Kidney (tissue), 14 donors: Measurements from ENCODE around the gene SH3RF3. TPM values are rescaled to one million over a fixed set of nuclear protein-coding genes. Genes with fewer than 3 reads are reported as not detected.
"Not testable (repeated sequence)": the region's sequence is repeated elsewhere in the genome, so short reads cannot be mapped to it uniquely, and the experiment has no call there.

Experiments
- DNase-seq, 5 donors: peaks; one replicate each; pipeline ENCODE4 v3.0.0-alpha.2; 2013 to 2020
- FAIRE-seq: peaks from 2 replicates; lab custom pipeline; 2012; peaks lifted over from hg19 to GRCh38; lab: Jason Lieb, UNC
- H3K27ac ChIP-seq, 2 donors: one replicate each; pipeline ENCODE4 v1.7.0; 2013; ENCODE audit warnings: low read depth in 2 of 2, low read length in 2 of 2, inconsistent platforms in 1 of 2
- H3K27me3 ChIP-seq: one replicate; pipeline ENCODE4 v1.7.1; 2013; ENCODE audit warnings: low read length, inconsistent platforms; ENCODE audit not compliant: control insufficient read depth, insufficient read depth
- H3K36me3 ChIP-seq, 3 donors: one replicate each; pipeline versions ENCODE4 v1.7.0 to v1.7.1; 2013; ENCODE audit warnings: low read length in 3 of 3, control low read depth in 1 of 3, inconsistent platforms in 1 of 3; ENCODE audit not compliant: insufficient read depth in 3 of 3, control insufficient read depth in 2 of 3
- H3K4me1 ChIP-seq, 3 donors: one replicate each; pipeline versions ENCODE4 v1.7.0 to v1.7.1; 2013; ENCODE audit warnings: low read length in 3 of 3, inconsistent platforms in 1 of 3, low read depth in 1 of 3; ENCODE audit not compliant: control insufficient read depth in 2 of 3, insufficient read depth in 2 of 3
- H3K4me3 ChIP-seq, 3 donors: one replicate each; pipeline versions ENCODE4 v1.7.0 to v1.8.1; 2013; ENCODE audit warnings: low read length in 3 of 3, control low read depth in 1 of 3, inconsistent platforms in 1 of 3
- H3K9ac ChIP-seq, 3 donors: one replicate each; pipeline versions ENCODE4 v1.7.0 to v1.7.1; 2013; ENCODE audit warnings: low read length in 3 of 3, control low read depth in 1 of 3, inconsistent platforms in 1 of 3
- H3K9me3 ChIP-seq, 3 donors: one replicate each; pipeline versions ENCODE4 v1.7.0 to v1.7.1; 2013; ENCODE audit warnings: low read length in 3 of 3, control low read depth in 1 of 3, inconsistent platforms in 1 of 3; ENCODE audit not compliant: control insufficient read depth in 2 of 3, insufficient read depth in 1 of 3
- intact Hi-C: fragments of 100-400 bp; cut with DNase I; formaldehyde crosslinking; loops from one replicate; pipeline ENCODE4 v1.11.1; 2022
- polyA plus RNA-seq: library from polyadenylated mRNA; stranded (reverse); fragments of 350-450 nt; fragmentation: Illumina TruSeq; extraction: RNeasy Lipid Tissue Mini Kit (QIAGEN cat#74804); gene quantifications from one replicate; pipeline ENCODE4 v1.2.3, GENCODE V29; 2014; ENCODE audit warnings: low read depth, low replicate concordance; ENCODE audit not compliant: insufficient read depth
- total RNA-seq: library from RNA; stranded (reverse); fragmentation: NEBNext Ultra II Directional; extraction: Animal tissue kit (Norgen Biotek cat#: 25700); gene quantifications from one replicate; pipeline ENCODE4 v1.2.1, GENCODE V29; 2021
- TF ChIP-seq, protein P1 (sequence below): IDR thresholded peaks from 3 replicates; pipeline ENCODE4 v1.5.1; 2012; ENCODE audit warnings: mild to moderate bottlenecking, moderate library complexity, borderline replicate concordance; ENCODE audit not compliant: insufficient read depth; ENCODE audit errors: extremely low read depth
- donor health status: control.
- donor health status: control.
- donor health status: control.
- donor health status: control.
- donor health status: control.
- donor health status: DM: yes; HTN: yes; CAD: no.
- donor health status: Normal renal cell carcinoma (clear cell type).

SH3RF3 gene
- total and polyA plus RNA-seq, 2 donors from 2014 or later: 1.7 to 10.7 TPM

DNA sequence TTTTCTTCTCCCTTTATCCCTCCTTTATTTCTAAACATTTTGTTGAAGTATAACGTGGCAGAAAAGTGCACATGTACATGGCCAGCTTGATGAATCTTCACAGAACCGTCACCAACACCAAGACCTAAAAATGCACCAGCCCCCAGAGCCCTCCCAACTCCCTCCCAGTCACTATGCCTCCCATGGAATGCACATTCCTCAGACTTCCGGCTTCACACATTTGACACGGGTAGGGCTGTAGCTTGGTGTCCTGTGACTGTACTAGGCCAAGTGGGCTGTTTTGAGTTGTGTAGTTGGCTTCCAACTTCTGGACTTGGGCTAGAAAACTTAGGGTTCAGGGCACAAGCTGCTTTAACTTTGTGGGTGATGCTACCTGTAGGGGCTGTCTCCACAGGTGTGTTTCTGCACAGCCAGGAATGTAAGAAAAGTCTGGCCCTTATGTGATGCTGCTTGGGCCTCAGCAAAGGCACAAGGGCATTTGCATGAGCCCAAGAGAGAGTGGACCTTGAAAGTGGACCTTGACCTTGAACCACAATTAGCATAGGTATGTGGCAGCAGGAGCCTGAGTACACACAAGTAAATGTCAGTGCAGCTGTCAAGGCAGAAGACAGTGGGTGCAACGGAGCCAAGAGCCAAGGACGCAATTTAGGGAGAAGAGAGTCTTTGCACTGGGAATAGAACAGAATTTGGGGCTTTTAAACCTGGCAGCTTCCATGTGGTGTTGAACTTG, 406.4 kb downstream of the SH3RF3 start:
- no peaks in the 10 kb centered on the region for H3K9me3 ChIP-seq
- TF ChIP-seq, protein P1, sequence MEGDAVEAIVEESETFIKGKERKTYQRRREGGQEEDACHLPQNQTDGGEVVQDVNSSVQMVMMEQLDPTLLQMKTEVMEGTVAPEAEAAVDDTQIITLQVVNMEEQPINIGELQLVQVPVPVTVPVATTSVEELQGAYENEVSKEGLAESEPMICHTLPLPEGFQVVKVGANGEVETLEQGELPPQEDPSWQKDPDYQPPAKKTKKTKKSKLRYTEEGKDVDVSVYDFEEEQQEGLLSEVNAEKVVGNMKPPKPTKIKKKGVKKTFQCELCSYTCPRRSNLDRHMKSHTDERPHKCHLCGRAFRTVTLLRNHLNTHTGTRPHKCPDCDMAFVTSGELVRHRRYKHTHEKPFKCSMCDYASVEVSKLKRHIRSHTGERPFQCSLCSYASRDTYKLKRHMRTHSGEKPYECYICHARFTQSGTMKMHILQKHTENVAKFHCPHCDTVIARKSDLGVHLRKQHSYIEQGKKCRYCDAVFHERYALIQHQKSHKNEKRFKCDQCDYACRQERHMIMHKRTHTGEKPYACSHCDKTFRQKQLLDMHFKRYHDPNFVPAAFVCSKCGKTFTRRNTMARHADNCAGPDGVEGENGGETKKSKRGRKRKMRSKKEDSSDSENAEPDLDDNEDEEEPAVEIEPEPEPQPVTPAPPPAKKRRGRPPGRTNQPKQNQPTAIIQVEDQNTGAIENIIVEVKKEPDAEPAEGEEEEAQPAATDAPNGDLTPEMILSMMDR: no peak
- DNase-seq (no peak), FAIRE-seq (no peak)
- no peaks in the 10 kb centered on the region for H3K27me3 ChIP-seq
- intact Hi-C loops: no loop called here
- H3K36me3 ChIP-seq: no peaks in the 10 kb centered on the region
- H3K9ac ChIP-seq: no peak overlapping the region
- no peak overlapping the region for H3K4me3 ChIP-seq
- H3K4me1 ChIP-seq: peaks cover 0 to 17% (median 5%) of the 10 kb centered on the region in 3 donors
- peak overlapping the region; percentile 17 to 41 for H3K27ac ChIP-seq

DNA sequence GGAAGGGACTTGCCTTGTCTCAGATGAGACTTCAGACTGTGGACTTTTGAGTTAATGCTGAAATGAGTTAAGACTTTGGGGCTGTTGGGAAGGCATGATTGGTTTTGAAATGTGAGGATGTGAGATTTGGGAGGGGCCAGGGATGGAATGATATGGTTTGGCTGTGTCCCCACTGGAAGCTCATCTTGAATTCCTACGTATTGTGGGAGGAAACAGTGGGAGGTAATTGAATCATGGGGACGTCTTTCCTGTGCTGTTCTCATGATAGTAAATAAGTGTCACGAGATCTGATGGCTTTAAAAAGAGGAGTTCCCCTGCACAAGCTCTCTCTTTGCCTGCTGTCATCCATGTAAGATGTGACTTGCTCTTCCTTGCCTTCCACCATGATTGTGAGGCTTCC, 407.6 kb downstream of the SH3RF3 start:
- H3K27me3 ChIP-seq, intact Hi-C loops, DNase-seq, H3K27ac ChIP-seq, H3K9me3 ChIP-seq, FAIRE-seq, H3K9ac ChIP-seq, H3K36me3 ChIP-seq: not testable (repeated sequence)
- Histone ChIP-seq H3K4me1 (peaks cover 0 to 13% (median 5%) of the 10 kb centered on the region in 3 donors), H3K4me3 (peak overlapping the region in 1 of 3 donors; percentile 3)

DNA sequence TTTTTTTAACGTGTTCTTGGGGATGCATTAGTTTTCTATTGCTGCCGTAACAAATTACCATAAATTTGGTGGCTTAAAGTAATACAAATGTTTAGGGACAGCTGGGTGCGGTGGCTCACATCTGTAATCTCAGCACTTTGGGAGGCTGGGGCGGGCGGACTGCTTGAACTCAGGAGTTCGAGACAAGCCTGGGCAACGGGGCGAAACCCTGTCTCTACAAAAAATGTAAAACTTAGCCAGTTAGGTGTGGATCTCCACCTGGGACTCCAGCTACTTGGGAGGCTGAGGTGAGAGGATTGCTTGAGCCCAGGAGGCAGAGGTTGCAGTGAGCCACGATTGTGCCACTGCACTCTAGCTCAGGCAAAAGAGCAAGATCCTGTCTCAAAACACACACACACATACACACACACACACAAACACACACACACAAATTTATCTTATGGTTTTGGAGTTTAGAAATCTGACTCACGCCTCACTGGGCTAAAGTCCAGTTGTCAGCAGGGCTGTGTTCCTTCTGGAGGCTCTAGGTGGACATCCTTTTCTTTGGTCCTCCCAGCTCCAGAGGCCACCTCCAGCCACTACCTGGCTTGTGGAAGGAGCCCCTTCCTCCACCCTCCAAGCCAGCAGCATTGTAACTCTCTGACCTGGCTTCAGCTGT, 408.7 kb downstream of the SH3RF3 start:
- Histone ChIP-seq H3K36me3 (no peaks in the 10 kb centered on the region), H3K4me1 (peaks cover 0 to 13% (median 5%) of the 10 kb centered on the region in 3 donors), H3K9me3 (no peaks in the 10 kb centered on the region), H3K9ac (no peak overlapping the region), H3K27ac (peak overlapping the region in 1 of 2 donors; percentile 47), H3K27me3 (no peaks in the 10 kb centered on the region), H3K4me3 (peak overlapping the region in 1 of 3 donors; percentile 33)
- no peak for FAIRE-seq
- TF ChIP-seq, protein P1: no peak
- intact Hi-C loops: no loop called here
- DNase-seq: no peak

DNA sequence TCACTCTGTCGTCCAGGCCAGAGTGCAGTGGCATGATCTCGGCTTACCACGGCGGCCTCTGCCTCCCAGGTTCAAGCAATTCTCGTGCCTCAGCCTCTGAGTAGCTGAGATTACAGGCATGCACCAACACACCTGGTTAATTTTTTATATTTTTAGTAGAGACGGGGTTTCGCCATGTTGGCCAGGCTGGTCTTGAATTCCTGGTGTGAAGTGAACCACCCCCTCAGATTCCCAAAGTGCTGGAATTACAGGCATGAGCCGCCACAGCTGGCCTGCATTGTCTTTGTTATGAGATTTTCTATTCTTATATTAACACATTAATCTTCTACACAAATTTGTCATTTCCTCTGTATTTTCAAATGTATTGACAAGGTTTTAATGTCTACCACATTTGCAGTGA, 409.5 kb downstream of the SH3RF3 start:
- DNase-seq (peak in 3 of 5 donors; percentile 68 to 80 (median 77)), FAIRE-seq (no peak)
- no peaks in the 10 kb centered on the region for H3K36me3 ChIP-seq
- TF ChIP-seq, protein P1: no peak
- H3K9me3 ChIP-seq: no peaks in the 10 kb centered on the region
- H3K4me3 ChIP-seq: peak overlapping the region in 1 of 3 donors; percentile 33
- no peak overlapping the region for H3K9ac ChIP-seq
- intact Hi-C loops: no loop called here
- peaks cover 0 to 13% (median 5%) of the 10 kb centered on the region in 3 donors for H3K4me1 ChIP-seq
- H3K27me3 ChIP-seq: no peaks in the 10 kb centered on the region
- peak overlapping the region; percentile 28 to 47 for H3K27ac ChIP-seq
